PC-3 (cell line): ENCODE measurements around the gene JPH3.

Experiments used
- CTCF ChIP-seq: fragments of 300-600 bp; sonication (generic); conservative IDR thresholded peaks from 2 replicates; pipeline ENCODE4 v1.5.1; 2017; ENCODE audit warnings: antibody characterized with exemption, low read depth, mild to moderate bottlenecking, low read length
- EZH2 ChIP-seq: fragments of 300-600 bp; sonication (generic); IDR thresholded peaks from one replicate; pipeline ENCODE4 v1.6.1; 2017; ENCODE audit warnings: antibody characterized with exemption, mild to moderate bottlenecking, low read length; ENCODE audit not compliant: unreplicated experiment

- TF ChIP-seq EZH2 (no peak), CTCF (no peak)
These were observed 13.3 kb downstream of the JPH3 start for GRCh38 chr16:87615621-87616041.
